GM18868 (cell line): ENCODE results near the gene COL4A2.

ENCODE experiments used
- ATAC-seq: cut with Tn5 transposase; IDR thresholded peaks from one replicate; pipeline ENCODE4 v1.9.1; 2021; ENCODE audit warnings: mild to moderate bottlenecking, moderate library complexity; ENCODE audit not compliant: unreplicated experiment

COL4A2 gene

GRCh38 chr13:110546926-110547325, 239.8 kb downstream of the COL4A2 start:
- ATAC-seq: no peak

- no peak for ATAC-seq
Observed at GRCh38 chr13:110548891-110549794, 242.1 kb downstream of the COL4A2 start.

- ATAC-seq: no peak
Observed at GRCh38 chr13:110549795-110550160, 242.7 kb downstream of the COL4A2 start.

- ATAC-seq: no peak
Observed at GRCh38 chr13:110551284-110551683, 244.2 kb downstream of the COL4A2 start.

- ATAC-seq: no peak
Observed at GRCh38 chr13:110552767-110553166, 245.7 kb downstream of the COL4A2 start.

GRCh38 chr13:110553417-110553816, 246.3 kb downstream of the COL4A2 start:
- ATAC-seq: no peak

- no peak for ATAC-seq
Observed at GRCh38 chr13:110554227-110554836, 247.2 kb downstream of the COL4A2 start.

- ATAC-seq: no peak
Observed at GRCh38 chr13:110554946-110555345, 247.9 kb downstream of the COL4A2 start.

GRCh38 chr13:110555601-110556223, 248.6 kb downstream of the COL4A2 start:
- ATAC-seq: peak; percentile 74

- ATAC-seq: no peak
Observed at GRCh38 chr13:110556224-110556606, 249.1 kb downstream of the COL4A2 start.

- ATAC-seq: no peak
Observed at GRCh38 chr13:110557082-110557481, 250.0 kb downstream of the COL4A2 start.

GRCh38 chr13:110557610-110558305, 250.7 kb downstream of the COL4A2 start:
- no peak for ATAC-seq

GRCh38 chr13:110559429-110559943, 252.4 kb downstream of the COL4A2 start:
- no peak for ATAC-seq

GRCh38 chr13:110559986-110560385, 252.9 kb downstream of the COL4A2 start:
- ATAC-seq: no peak

- peak; percentile 6 for ATAC-seq
Observed at GRCh38 chr13:110560601-110561343, 253.7 kb downstream of the COL4A2 start.

GRCh38 chr13:110561344-110562035, 254.4 kb downstream of the COL4A2 start, which contains the start of gene RAB20:
Gene RAB20 (minus strand): TSS chr13:110561722. CDS start chr13:110561519, 203 bp downstream.
- peak; percentile 78 for ATAC-seq

- ATAC-seq: no peak
Observed at GRCh38 chr13:110562036-110562597, 255.0 kb downstream of the COL4A2 start.
